GM19438 (cell line): ENCODE data around the gene THAP4.

ENCODE experiments used
- ATAC-seq: cut with Tn5 transposase; IDR thresholded peaks from one replicate; pipeline ENCODE4 v1.9.1; 2021; ENCODE audit warnings: low read depth; ENCODE audit not compliant: unreplicated experiment

Gene THAP4

GRCh38 chr2:241553512-241553830 is 83.5 kb downstream of the THAP4 start:
- ATAC-seq: no peak

- no peak for ATAC-seq
These were observed 84.8 kb downstream of the THAP4 start for GRCh38 chr2:241551998-241552737.

DNA sequence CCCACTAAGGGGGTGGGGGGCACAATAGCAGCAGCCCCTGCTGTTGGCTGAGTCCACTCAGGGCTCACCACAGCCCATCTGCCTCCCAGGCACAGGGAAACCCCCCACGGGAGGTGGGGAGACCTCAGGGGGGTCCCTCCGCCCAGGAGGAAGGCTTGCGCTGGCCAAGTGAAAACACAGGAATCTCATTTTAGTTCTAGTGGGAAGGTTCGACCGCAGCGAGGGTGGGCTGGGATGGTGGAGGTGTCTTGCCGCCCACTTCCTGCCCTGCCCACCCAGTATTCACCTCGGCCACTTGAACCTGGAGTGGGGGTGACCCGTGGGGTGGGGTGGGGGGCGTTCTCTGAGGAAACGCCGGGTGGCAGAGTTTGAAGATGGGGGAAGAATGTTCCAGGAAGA is 85.4 kb downstream of the THAP4 start:
- no peak for ATAC-seq

- ATAC-seq: no peak
These were observed 86.1 kb downstream of the THAP4 start for GRCh38 chr2:241550616-241551580.

- ATAC-seq: no peak
These were observed 88.5 kb downstream of the THAP4 start for GRCh38 chr2:241548451-241548835.

DNA sequence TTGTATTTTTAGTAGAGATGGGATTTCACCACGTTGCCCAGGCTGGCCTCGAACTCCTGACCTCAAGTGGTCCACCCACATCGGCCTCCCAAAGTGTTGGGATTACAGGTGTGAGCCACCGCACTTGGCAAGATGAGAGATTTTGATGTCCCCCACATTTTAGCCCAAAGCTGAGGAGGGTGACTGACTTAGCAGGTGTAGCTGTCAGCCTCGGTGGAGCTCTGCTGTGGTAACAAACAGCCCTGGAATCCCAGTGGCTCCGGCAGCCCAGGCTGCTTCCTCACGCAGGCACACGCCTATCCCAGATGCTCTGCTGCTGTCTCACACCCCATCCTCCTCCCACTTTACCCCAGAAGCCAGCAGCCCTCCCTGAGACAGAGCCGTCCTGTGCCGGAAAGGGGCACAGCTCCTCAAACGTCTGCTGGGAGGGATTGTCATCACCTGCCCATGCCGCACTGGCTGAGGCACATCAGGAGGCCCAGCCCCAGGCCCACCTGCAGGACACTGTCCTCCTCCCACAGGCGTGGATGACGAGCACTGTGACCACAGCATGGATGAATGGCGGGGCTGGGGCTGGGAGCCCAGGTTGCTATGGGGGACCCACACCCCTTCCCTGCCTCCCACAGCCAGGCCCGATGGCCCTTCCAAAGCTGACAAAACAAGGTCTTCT is 89.0 kb downstream of the THAP4 start:
- no peak for ATAC-seq

DNA sequence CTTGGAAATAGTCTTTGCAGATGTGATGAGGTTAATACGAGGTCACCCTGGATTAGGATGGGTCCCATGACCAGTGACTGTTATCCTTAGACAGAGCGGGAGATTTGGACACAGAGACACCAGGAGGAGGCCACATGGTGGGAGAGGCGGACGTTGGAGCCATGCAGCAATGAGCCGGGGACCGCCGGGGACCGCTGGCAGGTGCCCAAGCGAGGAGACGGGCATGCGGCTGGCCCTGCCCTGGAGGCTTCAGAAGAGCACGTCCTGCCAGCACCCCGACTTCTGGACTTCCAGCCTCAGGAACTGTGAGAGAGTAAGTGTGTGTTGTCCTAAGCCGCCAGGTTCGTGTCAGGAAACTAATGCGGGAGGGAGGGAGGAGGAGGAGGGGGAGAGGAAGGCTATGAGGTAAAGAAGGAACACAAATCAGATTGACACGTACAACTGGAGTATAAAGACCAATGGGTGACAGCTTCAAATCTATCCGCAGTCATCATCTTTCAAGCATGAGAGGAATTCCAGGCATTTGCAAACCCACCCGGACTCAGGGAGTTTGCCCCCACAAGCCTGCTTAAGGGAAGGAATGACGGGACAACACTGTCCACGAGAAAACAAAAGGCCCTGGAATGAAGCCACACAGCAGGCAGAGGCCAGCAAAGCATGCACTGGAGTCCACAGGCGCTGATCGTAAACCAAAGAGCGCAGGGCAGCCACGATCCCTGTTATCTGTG is 90.0 kb downstream of the THAP4 start:
- no peak for ATAC-seq

- no peak for ATAC-seq
These were observed 91.2 kb downstream of the THAP4 start for GRCh38 chr2:241545523-241546473.

- ATAC-seq: no peak
These were observed 91.9 kb downstream of the THAP4 start for GRCh38 chr2:241545106-241545505.

GRCh38 chr2:241542278-241542605 is 94.7 kb downstream of the THAP4 start:
- ATAC-seq: no peak

DNA sequence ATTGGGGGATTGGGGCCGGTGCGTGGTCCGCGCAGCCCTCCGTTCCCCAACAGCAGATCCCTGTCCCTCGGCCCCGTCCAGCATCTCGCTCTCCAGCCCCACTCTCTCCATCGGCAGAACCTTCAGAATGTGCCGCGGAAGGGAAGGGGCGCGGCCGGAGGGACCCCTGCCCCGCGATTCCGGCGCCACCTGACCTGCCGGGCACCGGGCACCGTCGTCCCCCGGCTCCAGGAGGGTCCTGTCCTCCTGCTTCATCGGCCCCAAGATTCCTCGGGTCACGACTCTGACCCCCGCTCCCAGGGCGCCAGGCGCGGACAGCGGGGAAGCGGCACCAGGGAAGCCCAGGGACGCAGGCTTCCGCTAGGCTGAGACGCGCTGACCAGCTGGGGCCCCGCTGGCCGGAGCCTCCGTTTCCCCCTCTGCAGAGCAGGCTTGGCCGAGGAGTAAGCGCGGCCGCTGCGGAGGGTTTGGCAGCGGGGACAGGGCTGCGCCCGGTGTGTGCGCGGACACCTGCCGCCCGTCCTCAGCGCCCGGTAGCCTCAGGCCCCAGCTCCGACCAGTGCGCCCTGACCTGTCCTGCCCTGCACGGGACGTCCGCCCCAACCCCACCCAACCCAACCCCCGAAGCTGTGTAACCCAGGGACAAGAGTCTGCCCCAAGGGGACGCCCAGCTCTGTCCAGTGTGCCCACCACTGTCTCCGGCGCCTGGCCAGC is 95.2 kb downstream of the THAP4 start:
- ATAC-seq: no peak

GRCh38 chr2:241540771-241541561 is 96.0 kb downstream of the THAP4 start:
- ATAC-seq: no peak

- no peak for ATAC-seq
These were observed 96.6 kb downstream of the THAP4 start for GRCh38 chr2:241540401-241540770.

GRCh38 chr2:241539616-241540374 is 97.2 kb downstream of the THAP4 start:
- ATAC-seq: no peak

DNA sequence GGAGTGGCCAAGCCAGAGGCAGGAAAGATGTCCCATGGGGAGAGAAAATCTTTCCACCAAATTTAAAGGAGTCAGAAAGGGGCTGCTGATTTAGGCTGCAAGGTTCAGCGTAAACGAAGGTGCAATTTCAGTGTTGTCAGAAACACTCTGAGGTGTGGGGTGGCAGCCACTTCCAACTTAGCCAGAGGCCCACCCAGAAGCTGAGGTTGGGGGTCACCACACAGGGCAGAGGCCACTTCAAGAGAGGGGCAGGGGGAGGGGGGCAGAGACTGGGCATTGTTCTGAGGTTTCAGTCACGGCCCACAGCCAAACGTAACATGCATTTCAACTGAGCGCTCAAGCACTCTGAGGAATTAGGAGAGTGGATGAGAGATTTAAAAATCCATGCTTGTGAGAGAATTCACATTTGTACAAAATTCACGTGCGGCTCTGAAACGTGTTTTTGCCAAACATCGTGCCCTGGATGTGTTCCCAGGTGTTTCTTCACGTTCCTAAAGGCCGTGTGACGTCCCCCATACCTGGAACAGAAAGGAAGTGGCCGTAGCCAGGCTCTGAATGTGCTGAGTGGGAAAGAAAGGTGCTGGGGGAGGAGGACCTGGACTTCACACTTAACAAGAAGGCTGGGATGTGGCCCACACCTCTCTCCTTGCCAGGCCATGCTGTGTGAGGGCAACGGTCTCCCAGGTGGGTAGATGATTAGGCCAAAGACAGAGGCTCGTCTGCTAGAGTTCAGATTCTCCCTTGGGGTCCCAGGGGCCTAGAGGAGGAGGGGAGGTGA is 97.9 kb downstream of the THAP4 start:
- no peak for ATAC-seq

GRCh38 chr2:241535871-241536655 is 100.9 kb downstream of the THAP4 start:
- no peak for ATAC-seq
